Fibroblast of pulmonary artery (primary cell): ENCODE measurements around the gene SRGAP1.

Source experiments
- DNase-seq: peaks from one replicate; pipeline ENCODE4 v3.0.0-alpha.2; 2010; ENCODE audit warnings: low read depth
- H3K4me3 ChIP-seq: replicated peaks from 2 replicates; pipeline ENCODE4 v1.5.1; 2011; ENCODE audit warnings: low read depth, mild to moderate bottlenecking, control low read depth, low read length, moderate library complexity
- CTCF ChIP-seq: IDR thresholded peaks from 2 replicates; pipeline ENCODE4 v1.5.1; 2011; ENCODE audit warnings: mild to moderate bottlenecking, control low read depth, low read length, inconsistent platforms; ENCODE audit errors: missing control alignments

The SRGAP1 gene

GRCh38 chr12:64018524-64018923 lies 174.0 kb downstream of the SRGAP1 start:
- no peak for DNase-seq
- TF ChIP-seq CTCF: no peak
- no peak overlapping the region for H3K4me3 ChIP-seq

DNA sequence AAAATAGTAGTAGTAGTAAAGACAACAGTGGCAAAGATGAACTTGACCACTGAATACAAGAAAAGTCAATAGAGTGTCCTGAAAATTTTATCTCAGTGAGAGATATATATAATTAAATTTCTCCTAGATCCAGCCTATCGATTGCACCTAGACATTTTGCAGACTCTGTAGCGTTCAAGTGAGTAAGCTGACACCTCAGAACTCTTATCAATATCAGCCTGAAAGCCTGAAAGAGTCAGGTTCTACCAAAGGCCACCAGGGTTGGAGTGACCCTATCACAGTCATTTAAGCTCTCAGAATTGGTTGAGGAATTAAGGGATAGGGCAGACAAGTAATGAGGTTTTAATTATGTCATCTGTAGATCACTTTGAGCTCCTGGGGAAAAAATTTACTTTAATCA lies 174.6 kb downstream of the SRGAP1 start:
- no peak for DNase-seq
- no peak overlapping the region for H3K4me3 ChIP-seq
- TF ChIP-seq CTCF: no peak

DNA sequence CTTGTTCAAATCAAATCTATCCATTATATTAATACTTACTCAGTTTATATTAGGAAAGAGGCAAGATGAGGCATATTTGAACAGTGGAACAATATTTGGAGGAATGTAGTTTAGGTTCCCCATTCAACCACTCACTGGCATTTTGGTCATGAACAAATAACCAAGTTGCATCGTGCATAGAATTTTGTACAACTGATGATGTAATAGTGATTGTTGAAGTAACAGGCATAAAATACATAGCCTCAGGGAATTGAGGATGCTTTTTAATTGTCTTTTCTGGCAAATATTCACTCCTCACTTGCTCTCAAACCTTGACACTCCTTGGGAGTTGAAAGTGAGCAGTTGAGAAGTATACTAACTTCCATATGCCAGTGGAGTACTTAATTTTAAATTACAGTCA lies 175.2 kb downstream of the SRGAP1 start:
- H3K4me3 ChIP-seq: no peak overlapping the region
- TF ChIP-seq CTCF: no peak
- DNase-seq: no peak

GRCh38 chr12:64025174-64025958 lies 180.9 kb downstream of the SRGAP1 start:
- DNase-seq: no peak
- no peak overlapping the region for H3K4me3 ChIP-seq
- TF ChIP-seq CTCF: no peak

- no peak overlapping the region for H3K4me3 ChIP-seq
- no peak for TF ChIP-seq CTCF
- DNase-seq: no peak
Observed at GRCh38 chr12:64027311-64027710, 182.8 kb downstream of the SRGAP1 start.

DNA sequence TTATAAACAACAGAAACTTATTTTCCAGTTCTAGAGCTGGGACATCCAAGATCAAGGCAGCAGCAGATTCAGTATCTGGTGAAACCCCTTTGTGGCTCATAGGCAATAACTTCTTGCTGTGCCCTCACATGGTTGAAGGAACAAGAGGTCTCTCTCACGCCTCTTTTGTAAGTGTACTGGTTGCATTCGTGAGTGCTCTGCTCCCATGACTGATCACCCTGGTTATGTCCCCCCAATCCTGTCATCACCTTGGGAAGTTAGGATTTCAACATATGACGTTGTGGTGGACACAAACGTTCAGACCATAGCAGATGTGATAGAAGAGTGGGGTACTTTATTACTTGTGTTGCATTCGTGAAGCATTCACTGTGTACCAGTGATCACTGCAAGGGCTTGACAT lies 184.0 kb downstream of the SRGAP1 start:
- H3K4me3 ChIP-seq: no peak overlapping the region
- no peak for TF ChIP-seq CTCF
- no peak for DNase-seq
